HepG2 (cell line): ENCODE results near the gene HDGFL2. TPM values are rescaled to one million over a fixed set of nuclear protein-coding genes. Genes with fewer than 3 reads are reported as not detected.

Experiments
- CCDC6 ChIP-seq: sonication (generic); formaldehyde crosslinking; IDR thresholded peaks from 2 replicates; pipeline ENCODE4 v1.8.1; 2022; ENCODE audit warnings: mild to moderate bottlenecking, missing genetic modification reagents, moderate library complexity
- CENPBD1 ChIP-seq: sonication (generic); formaldehyde crosslinking; IDR thresholded peaks from 2 replicates; pipeline ENCODE4 v1.8.0; 2022; ENCODE audit warnings: missing genetic modification reagents, low read depth, mild to moderate bottlenecking, borderline replicate concordance
- FOXA1 ChIP-seq, 2 experiments: fragments of 450-650 bp in 1 of 2; sonication (generic) in 1 of 2; formaldehyde crosslinking in 1 of 2; IDR thresholded peaks; 2 replicates each; pipeline versions ENCODE4 v1.4.0 to v1.6.1; 2016 to 2020; ENCODE audit warnings: missing genetic modification reagents in 1 of 2
- HIVEP1 ChIP-seq: sonication (generic); formaldehyde crosslinking; IDR thresholded peaks from 2 replicates; pipeline ENCODE4 v1.4.0; 2020; ENCODE audit warnings: mild to moderate bottlenecking, missing genetic modification reagents
- HNF4G ChIP-seq, 2 experiments: sonication (generic) in 1 of 2; formaldehyde crosslinking in 1 of 2; IDR thresholded peaks; 2 replicates each; pipeline versions ENCODE4 v1.4.0 to v1.6.1; 2011 to 2020; ENCODE audit warnings: borderline replicate concordance in 2 of 2, low read depth in 2 of 2, mild to moderate bottlenecking in 2 of 2, low read length in 1 of 2, missing genetic modification reagents in 1 of 2, moderate library complexity in 1 of 2
- IRX3 ChIP-seq: sonication (generic); formaldehyde crosslinking; IDR thresholded peaks from 2 replicates; pipeline ENCODE4 v1.8.1; 2023; ENCODE audit warnings: mild to moderate bottlenecking, low read depth, missing genetic modification reagents, borderline replicate concordance
- JUNB ChIP-seq: sonication (generic); formaldehyde crosslinking; IDR thresholded peaks from 2 replicates; pipeline ENCODE4 v1.8.0; 2022; ENCODE audit warnings: missing genetic modification reagents, mild to moderate bottlenecking, borderline replicate concordance
- KDM4B ChIP-seq: sonication (generic); formaldehyde crosslinking; IDR thresholded peaks from 2 replicates; pipeline ENCODE4 v1.4.0; 2020; ENCODE audit warnings: missing genetic modification reagents
- KDM6A ChIP-seq: IDR thresholded peaks from 2 replicates; pipeline ENCODE4 v1.6.1; 2016; ENCODE audit warnings: low read depth
- PHF21A ChIP-seq: sonication (generic); formaldehyde crosslinking; IDR thresholded peaks from 2 replicates; pipeline ENCODE4 v1.5.0; 2020; ENCODE audit warnings: mild to moderate bottlenecking, missing genetic modification reagents
- SOX6 ChIP-seq, 2 experiments: fragments of 450-650 bp in 1 of 2; sonication (generic) in 1 of 2; formaldehyde crosslinking in 1 of 2; IDR thresholded peaks; 2 replicates each; pipeline versions ENCODE4 v1.4.0 to v1.6.1; 2017 to 2020; ENCODE audit warnings: antibody characterized with exemption in 1 of 2, mild to moderate bottlenecking in 1 of 2, missing genetic modification reagents in 1 of 2
- ZFX ChIP-seq: sonication (generic); formaldehyde crosslinking; IDR thresholded peaks from 2 replicates; pipeline ENCODE4 v1.4.0; 2020; ENCODE audit warnings: mild to moderate bottlenecking, low read depth, missing genetic modification reagents, moderate library complexity
- ZNF282 ChIP-seq: fragments of 450-650 bp; IDR thresholded peaks from 2 replicates; pipeline ENCODE4 v1.6.1; 2018; ENCODE audit not compliant: partially characterized antibody
- ZNF510 ChIP-seq: sonication (generic); formaldehyde crosslinking; IDR thresholded peaks from 2 replicates; pipeline ENCODE4 v1.4.0; 2020; ENCODE audit warnings: low read depth, mild to moderate bottlenecking, missing genetic modification reagents
- ZNF660 ChIP-seq: sonication (generic); formaldehyde crosslinking; IDR thresholded peaks from 2 replicates; pipeline ENCODE4 v1.5.1; 2020; ENCODE audit warnings: mild to moderate bottlenecking, low read depth, missing genetic modification reagents, borderline replicate concordance
- ZSCAN30 ChIP-seq: sonication (generic); formaldehyde crosslinking; IDR thresholded peaks from 2 replicates; pipeline ENCODE4 v1.5.0; 2020; ENCODE audit warnings: mild to moderate bottlenecking, missing genetic modification reagents
- polyA plus RNA-seq, 8 experiments: library from polyadenylated mRNA; depleted of rRNA in 3 of 8; stranded (reverse) in 7 of 8; unstranded in 1 of 8; fragments of >200 nt; fragmentation: Illumina TruSeq in 4 of 8; extraction: Trizol in 4 of 8; gene quantifications; 2 replicates each; pipeline versions ENCODE4 v1.2.1 to v1.2.3, GENCODE V29; 2011 to 2016; ENCODE audit warnings: low read depth in 4 of 8, missing spikeins in 1 of 8, mixed read lengths in 1 of 8; ENCODE audit not compliant: insufficient read depth in 1 of 8
- total RNA-seq, 5 experiments: library from RNA; depleted of rRNA; stranded (reverse); fragments of >200 nt; fragmentation: Illumina TruSeq; extraction: Trizol; gene quantifications; 2 replicates each; pipeline ENCODE4 v1.2.3, GENCODE V29; 2016; ENCODE audit warnings: low read depth in 1 of 5
- TF ChIP-seq, protein P1 (sequence below): IDR thresholded peaks from 2 replicates; pipeline ENCODE4 v1.6.1; 2012; ENCODE audit warnings: inconsistent platforms
- TF ChIP-seq, protein P2 (sequence below): sonication (generic); formaldehyde crosslinking; IDR thresholded peaks from 2 replicates; pipeline ENCODE4 v1.5.1; 2020; ENCODE audit warnings: missing genetic modification reagents, mild to moderate bottlenecking, borderline replicate concordance

HDGFL2 gene
- total and polyA plus RNA-seq, 2 of the 13 experiments (the other 11 are each of a cell fraction or from before 2014, with no cell fraction given), result 20.0 to 51.1 TPM

DNA sequence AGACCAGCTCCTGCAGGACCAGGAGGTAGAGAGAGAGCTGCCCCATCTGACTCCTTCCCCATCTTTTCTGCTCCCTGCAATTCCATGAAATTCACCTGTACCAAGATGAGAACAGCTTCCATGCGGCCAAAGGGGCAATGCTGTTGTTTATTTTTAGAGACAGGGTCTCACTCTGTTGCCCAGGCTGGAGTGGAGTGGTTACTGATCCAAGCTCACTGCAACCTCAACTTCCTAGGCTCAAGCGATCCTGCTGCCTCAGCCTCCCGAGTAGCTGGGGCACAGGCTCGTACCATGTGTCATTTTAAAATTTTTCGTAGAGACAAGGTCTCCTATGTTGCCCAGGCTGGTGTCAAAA, 49.8 kb downstream of the HDGFL2 start (continued):
- TF ChIP-seq ZFX (CRISPR knock-in tag) (no peak), HNF4G (IDR thresholded peaks at IDR 0.05; ENCODE audit: borderline replicate concordance, low read depth, low read length) (no peak), HNF4G (CRISPR knock-in tag; IDR thresholded peaks at IDR 0.05; ENCODE audit: borderline replicate concordance, low read depth) (no peak), PHF21A (CRISPR knock-in tag) (0 out of 2 replicates have a peak, but pooled peaks have one; percentile 8), HIVEP1 (CRISPR knock-in tag) (0 out of 2 replicates have a peak, but pooled peaks have one; percentile 17), IRX3 (CRISPR knock-in tag) (no peak), ZNF282 (no peak), KDM6A (0 out of 2 replicates have a peak, but pooled peaks have one; percentile 0), ZSCAN30 (CRISPR knock-in tag) (no peak), CENPBD1 (CRISPR knock-in tag) (no peak), SOX6 (IDR thresholded peaks at IDR 0.05) (no peak), SOX6 (CRISPR knock-in tag; IDR thresholded peaks at IDR 0.05) (no peak), ZNF510 (CRISPR knock-in tag) (0 out of 2 replicates have a peak, but pooled peaks have one; percentile 0), CCDC6 (CRISPR knock-in tag) (0 out of 2 replicates have a peak, but pooled peaks have one; percentile 10), ZNF660 (CRISPR knock-in tag) (no peak), FOXA1 (IDR thresholded peaks at IDR 0.05) (no peak), FOXA1 (CRISPR knock-in tag; IDR thresholded peaks at IDR 0.05) (no peak), JUNB (CRISPR knock-in tag) (no peak), KDM4B (no peak)
- TF ChIP-seq, protein P1, sequence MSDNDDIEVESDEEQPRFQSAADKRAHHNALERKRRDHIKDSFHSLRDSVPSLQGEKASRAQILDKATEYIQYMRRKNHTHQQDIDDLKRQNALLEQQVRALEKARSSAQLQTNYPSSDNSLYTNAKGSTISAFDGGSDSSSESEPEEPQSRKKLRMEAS, result peak; percentile 2; the same call in 1 of the 2 replicates
- TF ChIP-seq, protein P2, sequence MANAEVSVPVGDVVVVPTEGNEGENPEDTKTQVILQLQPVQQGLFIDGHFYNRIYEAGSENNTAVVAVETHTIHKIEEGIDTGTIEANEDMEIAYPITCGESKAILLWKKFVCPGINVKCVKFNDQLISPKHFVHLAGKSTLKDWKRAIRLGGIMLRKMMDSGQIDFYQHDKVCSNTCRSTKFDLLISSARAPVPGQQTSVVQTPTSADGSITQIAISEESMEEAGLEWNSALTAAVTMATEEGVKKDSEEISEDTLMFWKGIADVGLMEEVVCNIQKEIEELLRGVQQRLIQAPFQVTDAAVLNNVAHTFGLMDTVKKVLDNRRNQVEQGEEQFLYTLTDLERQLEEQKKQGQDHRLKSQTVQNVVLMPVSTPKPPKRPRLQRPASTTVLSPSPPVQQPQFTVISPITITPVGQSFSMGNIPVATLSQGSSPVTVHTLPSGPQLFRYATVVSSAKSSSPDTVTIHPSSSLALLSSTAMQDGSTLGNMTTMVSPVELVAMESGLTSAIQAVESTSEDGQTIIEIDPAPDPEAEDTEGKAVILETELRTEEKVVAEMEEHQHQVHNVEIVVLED (CRISPR knock-in tag), result no peak
